Measurements from ENCODE around the gene PLA2G15.

GRCh38 chr16:68244481-68244902 lies 681 bp upstream of the PLA2G15 start:
- TF ChIP-seq CTCF (IDR thresholded peaks at IDR 0.05), result no peak
- TF ChIP-seq EP300 (IDR thresholded peaks at IDR 0.05), result no peak
- TF ChIP-seq POLR2A (IDR thresholded peaks at IDR 0.05), result no peak
